Measurements from ENCODE around the gene HIP1. TPM values are rescaled to one million over a fixed set of nuclear protein-coding genes. Genes with fewer than 3 reads are reported as not detected.

HIP1 gene
- total and polyA plus RNA-seq, 9 of the 15 experiments (the other 6 are each of a cell fraction or from before 2014, with no cell fraction given): 2.4 to 13.7 (median 9.5) TPM

DNA sequence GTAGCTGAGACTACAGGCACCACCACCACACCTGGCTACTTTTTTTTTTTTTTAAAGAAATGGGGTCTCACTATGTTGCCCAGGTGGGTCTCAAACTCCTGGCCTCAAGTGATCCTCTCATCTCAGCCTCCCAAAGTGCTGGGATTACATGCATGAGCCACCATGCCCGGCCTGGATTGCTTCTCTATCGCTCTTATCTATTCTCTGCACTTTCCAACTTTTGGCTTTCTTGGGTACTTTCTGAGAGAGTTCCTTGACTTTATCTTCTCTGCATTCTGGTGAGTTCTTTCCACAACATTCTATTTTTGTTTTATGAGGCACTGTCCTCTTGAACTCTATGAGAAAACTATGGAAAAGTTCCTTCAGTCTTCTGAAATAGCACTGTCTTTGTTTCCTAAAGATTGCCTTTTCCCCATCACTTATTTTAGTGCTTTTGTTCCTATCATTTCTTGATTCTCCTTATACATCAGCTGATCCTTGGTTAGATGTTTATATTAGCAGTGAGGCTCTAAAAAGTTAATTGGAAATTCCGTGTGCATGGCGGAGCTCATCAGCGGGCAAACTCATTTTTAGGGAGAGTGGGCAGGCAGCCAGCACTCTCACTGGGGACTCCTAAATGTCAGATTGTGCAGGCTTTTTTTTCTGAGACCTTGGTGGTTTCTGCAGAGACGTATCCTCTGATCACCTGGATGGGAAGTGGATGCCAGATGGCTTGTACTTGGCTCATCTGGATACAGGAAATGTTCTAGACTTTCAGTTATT is 43.9 kb downstream of the HIP1 start:
- no peak overlapping the region; the same call in 1 of the 3 replicates for H3K27ac ChIP-seq (ENCODE audit: extremely low read depth, low read depth, low read length)
- DNase-seq (ENCODE audit: extremely low read depth in 1 of 4, low spot score in 3 of 4) (peak in 2 of 4 experiments; percentile 41 to 71), FAIRE-seq (peak; percentile 55), ATAC-seq (peak; percentile 65)
- 4% methylated on average over 6 of the region's 6 CpGs for WGBS (ENCODE audit: insufficient coverage, low coverage, missing lambda C conversion rate)
- no peak overlapping the region for H3K4me2 ChIP-seq (ENCODE audit: insufficient read depth, low read length)
- H3K4me3 ChIP-seq: no peak overlapping the region
- H3K9me1 ChIP-seq (ENCODE audit: control insufficient read depth, insufficient read depth, low read length): no peaks in the 10 kb centered on the region
- ChIA-PET CTCF (ENCODE audit: low intra/inter-chr PET ratio) (no interaction called here), POLR2A (interaction anchor here (0.9 kb wide), 1 partner anchor 11 kb away, joined by 3 read pairs; no protein-coding TSS in a partner anchor)
- no peaks in the 10 kb centered on the region for H3K79me2 ChIP-seq (ENCODE audit: control insufficient read depth, insufficient read depth, low read length)
- H4K20me1 ChIP-seq (replicated peaks; ENCODE audit: control insufficient read depth, insufficient read depth, low read length): no peaks in the 10 kb centered on the region
- no peak overlapping the region; a peak in 1 of 4 replicates for H3K9ac ChIP-seq (ENCODE audit: insufficient read depth in 1 of 2, low read depth in 2 of 2, low read length in 2 of 2)
- H3K4me1 ChIP-seq (replicated peaks in 1 of 2; ENCODE audit: control insufficient read depth in 2 of 2, insufficient read depth in 2 of 2, low read length in 2 of 2): peaks cover 5 to 9% of the 10 kb centered on the region in 2 experiments; a peak in 4 of 5 replicates
- intact Hi-C loops (cut with micrococcal nuclease) (no loop called here), in situ Hi-C loops (cut with MboI) (no loop called here)
- H3K9me3 ChIP-seq (replicated peaks; ENCODE audit: control insufficient read depth, insufficient read depth, low read depth, low read length): no peaks in the 10 kb centered on the region
- no peaks in the 10 kb centered on the region for H3K36me3 ChIP-seq (ENCODE audit: control insufficient read depth, insufficient read depth, low read length)
- no TSS peak for BruUV-seq (replicated peaks)
- no peak overlapping the region for H2AFZ ChIP-seq (ENCODE audit: low read depth, low read length)
- H3K27me3 ChIP-seq (ENCODE audit: control insufficient read depth in 2 of 2, insufficient read depth in 2 of 2, low read length in 2 of 2): no peaks in the 10 kb centered on the region
- TF ChIP-seq TBL1XR1 (IDR thresholded peaks at IDR 0.05; ENCODE audit: low read length in 2 of 2) (no peak), TRIM24 (IDR thresholded peaks at IDR 0.05) (peak; percentile 45 to 78; a peak in 3 of 4 replicates), HDAC1 (IDR thresholded peaks at IDR 0.05) (peak in 1 of 2 experiments; percentile 72; a peak in 1 of 4 replicates), TGIF2 (CRISPR knock-in tag; IDR thresholded peaks at IDR 0.05) (no peak), PTBP1 (IDR thresholded peaks at IDR 0.05; ENCODE audit: low read depth, low read length) (0 out of 2 replicates have a peak, but pooled peaks have one; percentile 28), CBFA2T3 (IDR thresholded peaks at IDR 0.05) (peak; percentile 89), BCOR (IDR thresholded peaks at IDR 0.05) (peak; percentile 80), MEF2A (IDR thresholded peaks at IDR 0.05; ENCODE audit: control insufficient read depth, low read depth, low read length) (peak; percentile 93), SMARCA4 (IDR thresholded peaks at IDR 0.05) (peak; percentile 84), TOE1 (IDR thresholded peaks at IDR 0.05; ENCODE audit: borderline replicate concordance) (peak; percentile 27; the same call in 1 of the 2 replicates), TOE1 (CRISPR knock-in tag; IDR thresholded peaks at IDR 0.05; ENCODE audit: borderline replicate concordance, low read depth) (no peak), GATA2 (CRISPR knock-in tag; IDR thresholded peaks at IDR 0.05) (peak; percentile 61), MTA2 (IDR thresholded peaks at IDR 0.05; ENCODE audit: low read depth) (peak; percentile 78), ADNP (tag; IDR thresholded peaks at IDR 0.05) (peak; percentile 96), KDM1A (IDR thresholded peaks at IDR 0.05) (peak; percentile 76 to 88), CBFA2T2 (conservative IDR thresholded peaks at IDR 0.05) (peak; percentile 77), ARNT (IDR thresholded peaks at IDR 0.05) (0 out of 4 replicates have a peak, but pooled peaks of 1 of the 2 experiments have one; percentile 11)
- TF ChIP-seq, protein P1, sequence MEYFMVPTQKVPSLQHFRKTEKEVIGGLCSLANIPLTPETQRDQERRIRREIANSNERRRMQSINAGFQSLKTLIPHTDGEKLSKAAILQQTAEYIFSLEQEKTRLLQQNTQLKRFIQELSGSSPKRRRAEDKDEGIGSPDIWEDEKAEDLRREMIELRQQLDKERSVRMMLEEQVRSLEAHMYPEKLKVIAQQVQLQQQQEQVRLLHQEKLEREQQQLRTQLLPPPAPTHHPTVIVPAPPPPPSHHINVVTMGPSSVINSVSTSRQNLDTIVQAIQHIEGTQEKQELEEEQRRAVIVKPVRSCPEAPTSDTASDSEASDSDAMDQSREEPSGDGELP (CRISPR knock-in tag; IDR thresholded peaks at IDR 0.05; ENCODE audit: borderline replicate concordance): 0 out of 2 replicates have a peak, but pooled peaks have one; percentile 11
- TF ChIP-seq, protein P2, sequence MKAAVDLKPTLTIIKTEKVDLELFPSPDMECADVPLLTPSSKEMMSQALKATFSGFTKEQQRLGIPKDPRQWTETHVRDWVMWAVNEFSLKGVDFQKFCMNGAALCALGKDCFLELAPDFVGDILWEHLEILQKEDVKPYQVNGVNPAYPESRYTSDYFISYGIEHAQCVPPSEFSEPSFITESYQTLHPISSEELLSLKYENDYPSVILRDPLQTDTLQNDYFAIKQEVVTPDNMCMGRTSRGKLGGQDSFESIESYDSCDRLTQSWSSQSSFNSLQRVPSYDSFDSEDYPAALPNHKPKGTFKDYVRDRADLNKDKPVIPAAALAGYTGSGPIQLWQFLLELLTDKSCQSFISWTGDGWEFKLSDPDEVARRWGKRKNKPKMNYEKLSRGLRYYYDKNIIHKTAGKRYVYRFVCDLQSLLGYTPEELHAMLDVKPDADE (conservative IDR thresholded peaks at IDR 0.05; ENCODE audit: control insufficient read depth, low read depth, low read length): no peak
- TF ChIP-seq, protein P3, sequence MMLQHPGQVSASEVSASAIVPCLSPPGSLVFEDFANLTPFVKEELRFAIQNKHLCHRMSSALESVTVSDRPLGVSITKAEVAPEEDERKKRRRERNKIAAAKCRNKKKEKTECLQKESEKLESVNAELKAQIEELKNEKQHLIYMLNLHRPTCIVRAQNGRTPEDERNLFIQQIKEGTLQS (IDR thresholded peaks at IDR 0.05): peak; percentile 20; the same call in 1 of the 2 replicates
- TF ChIP-seq, protein P3 (CRISPR knock-in tag; conservative IDR thresholded peaks at IDR 0.05): no peak
